ENCODE data around the gene SMYD3. TPM values are rescaled to one million over a fixed set of nuclear protein-coding genes. Genes with fewer than 3 reads are reported as not detected.

SMYD3 gene
- total RNA-seq, 1 donor from 2014 or later = 35.4 TPM

- Mint-ChIP-seq H3K27me3 (ENCODE audit: unreplicated experiment) (peaks cover 4% of the 10 kb centered on the region), H3K4me3 (ENCODE audit: unreplicated experiment) (peak overlapping the region; percentile 40), H3K9me3 (ENCODE audit: unreplicated experiment) (no peaks in the 10 kb centered on the region), H3K27ac (ENCODE audit: unreplicated experiment) (peak overlapping the region; percentile 87), H3K4me1 (ENCODE audit: low read depth, unreplicated experiment) (peaks cover 19% of the 10 kb centered on the region), H3K36me3 (ENCODE audit: unreplicated experiment) (no peaks in the 10 kb centered on the region)
- peak; percentile 75 for DNase-seq
- no peak for TF ChIP-seq CTCF (IDR thresholded peaks at IDR 0.05; ENCODE audit: partially characterized antibody, unreplicated experiment)
Observed at GRCh38 chr1:246199086-246199645, 307.9 kb downstream of the SMYD3 start.

GRCh38 chr1:246198115-246198816 is 308.8 kb downstream of the SMYD3 start:
- no peak for DNase-seq
- no peaks in the 10 kb centered on the region for H3K36me3 Mint-ChIP-seq (ENCODE audit: unreplicated experiment)
- H3K4me1 Mint-ChIP-seq (ENCODE audit: low read depth, unreplicated experiment) = peaks cover 19% of the 10 kb centered on the region
- H3K27me3 Mint-ChIP-seq (ENCODE audit: unreplicated experiment) = peaks cover 4% of the 10 kb centered on the region
- H3K27ac Mint-ChIP-seq (ENCODE audit: unreplicated experiment) = peak overlapping the region; percentile 48
- H3K4me3 Mint-ChIP-seq (ENCODE audit: unreplicated experiment) = no peak overlapping the region
- no peaks in the 10 kb centered on the region for H3K9me3 Mint-ChIP-seq (ENCODE audit: unreplicated experiment)
- no peak for TF ChIP-seq CTCF (IDR thresholded peaks at IDR 0.05; ENCODE audit: partially characterized antibody, unreplicated experiment)

GRCh38 chr1:246197076-246197475 is 310.0 kb downstream of the SMYD3 start:
- H3K27ac Mint-ChIP-seq (ENCODE audit: unreplicated experiment) = no peak overlapping the region
- H3K27me3 Mint-ChIP-seq (ENCODE audit: unreplicated experiment) = peaks cover 4% of the 10 kb centered on the region
- no peak for DNase-seq

GRCh38 chr1:246195296-246195695 is 311.8 kb downstream of the SMYD3 start:
- H3K36me3 Mint-ChIP-seq (ENCODE audit: unreplicated experiment) = no peaks in the 10 kb centered on the region
- H3K27me3 Mint-ChIP-seq (ENCODE audit: unreplicated experiment) = peaks cover 4% of the 10 kb centered on the region
- DNase-seq = no peak
- no peak overlapping the region for H3K27ac Mint-ChIP-seq (ENCODE audit: unreplicated experiment)
- no peaks in the 10 kb centered on the region for H3K9me3 Mint-ChIP-seq (ENCODE audit: unreplicated experiment)
- H3K4me1 Mint-ChIP-seq (ENCODE audit: low read depth, unreplicated experiment) = peaks cover 19% of the 10 kb centered on the region
- TF ChIP-seq CTCF (IDR thresholded peaks at IDR 0.05; ENCODE audit: partially characterized antibody, unreplicated experiment) = no peak
- H3K4me3 Mint-ChIP-seq (ENCODE audit: unreplicated experiment) = no peak overlapping the region

More at GRCh38 chr1:246197076-246197475, 310.0 kb downstream of the SMYD3 start:
- TF ChIP-seq CTCF (IDR thresholded peaks at IDR 0.05; ENCODE audit: partially characterized antibody, unreplicated experiment) = no peak
- H3K9me3 Mint-ChIP-seq (ENCODE audit: unreplicated experiment) = no peaks in the 10 kb centered on the region
- H3K4me1 Mint-ChIP-seq (ENCODE audit: low read depth, unreplicated experiment) = peaks cover 19% of the 10 kb centered on the region
- no peak overlapping the region for H3K4me3 Mint-ChIP-seq (ENCODE audit: unreplicated experiment)
- H3K36me3 Mint-ChIP-seq (ENCODE audit: unreplicated experiment) = no peaks in the 10 kb centered on the region

- no peak for DNase-seq
- Mint-ChIP-seq H3K9me3 (ENCODE audit: unreplicated experiment) (no peaks in the 10 kb centered on the region), H3K27ac (ENCODE audit: unreplicated experiment) (no peak overlapping the region), H3K27me3 (ENCODE audit: unreplicated experiment) (no peaks in the 10 kb centered on the region), H3K4me1 (ENCODE audit: low read depth, unreplicated experiment) (peaks cover 6% of the 10 kb centered on the region), H3K4me3 (ENCODE audit: unreplicated experiment) (no peak overlapping the region), H3K36me3 (ENCODE audit: unreplicated experiment) (no peaks in the 10 kb centered on the region)
- no peak for TF ChIP-seq CTCF (IDR thresholded peaks at IDR 0.05; ENCODE audit: partially characterized antibody, unreplicated experiment)
Observed at GRCh38 chr1:246193537-246193936, 313.5 kb downstream of the SMYD3 start.
